Activated gamma-delta T cell (primary cell): ENCODE measurements around the gene SDK1.

Source experiments
- DNase-seq: peaks from one replicate; lab custom pipeline; 2025; lab: John Stamatoyannopoulos, UW

SDK1 gene

DNA sequence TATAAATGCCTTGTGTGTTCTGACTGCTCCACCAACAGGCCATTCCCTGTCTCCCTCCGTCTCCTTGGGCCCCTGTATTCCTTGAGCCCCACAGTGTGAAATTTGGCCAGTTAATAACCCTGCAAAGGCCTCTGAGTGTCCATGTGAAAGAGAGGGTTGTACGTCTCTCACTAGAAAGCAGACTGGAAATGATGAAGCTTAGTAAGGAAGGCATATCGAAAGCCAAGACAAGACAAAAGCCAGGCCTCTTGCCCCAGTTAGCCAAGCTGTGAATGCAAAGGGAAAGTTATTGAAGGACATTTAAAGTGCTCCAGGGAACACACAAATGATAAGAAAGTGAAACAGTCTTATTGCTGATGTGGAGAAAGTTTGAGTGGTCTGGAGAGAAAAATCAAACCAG is 680.2 kb downstream of the SDK1 start:
- DNase-seq, result no peak

DNA sequence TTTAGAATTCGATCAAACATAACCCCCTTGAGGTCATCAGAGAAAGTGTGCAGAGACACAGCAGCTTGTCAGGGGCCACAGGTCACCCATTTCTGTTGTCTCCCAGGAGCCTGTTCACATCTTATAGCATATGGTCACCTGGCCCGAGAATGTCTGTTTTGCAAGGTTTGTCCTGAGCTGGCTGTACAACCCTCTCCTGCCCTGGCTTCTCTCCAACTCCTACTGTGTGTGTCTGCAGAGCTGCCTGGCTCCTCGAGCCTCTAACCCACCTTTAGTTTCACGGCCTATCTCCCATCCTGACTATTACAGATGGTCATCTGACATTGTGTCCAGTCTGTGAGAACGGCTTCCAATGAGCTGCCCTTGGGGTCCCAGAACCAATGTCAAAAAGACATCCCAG is 683.4 kb downstream of the SDK1 start:
- no peak for DNase-seq

DNA sequence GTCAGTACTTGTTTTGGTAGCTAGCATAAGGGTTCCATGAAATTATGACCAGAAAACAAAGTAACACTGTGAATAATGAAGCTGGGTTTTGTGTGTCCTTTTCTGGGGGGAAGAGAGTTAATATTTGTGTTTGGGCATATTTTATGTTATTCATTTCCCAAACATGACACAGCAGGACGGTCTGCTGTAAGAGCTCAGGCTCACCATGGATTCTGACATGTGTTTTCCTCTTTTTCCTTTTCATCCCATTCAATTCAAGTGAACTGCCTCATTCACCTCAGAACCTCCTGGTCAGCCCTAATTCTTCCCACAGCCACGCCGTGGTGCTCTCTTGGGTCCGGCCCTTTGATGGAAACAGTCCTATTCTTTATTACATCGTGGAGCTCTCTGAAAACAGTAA is 685.9 kb downstream of the SDK1 start:
- no peak for DNase-seq

DNA sequence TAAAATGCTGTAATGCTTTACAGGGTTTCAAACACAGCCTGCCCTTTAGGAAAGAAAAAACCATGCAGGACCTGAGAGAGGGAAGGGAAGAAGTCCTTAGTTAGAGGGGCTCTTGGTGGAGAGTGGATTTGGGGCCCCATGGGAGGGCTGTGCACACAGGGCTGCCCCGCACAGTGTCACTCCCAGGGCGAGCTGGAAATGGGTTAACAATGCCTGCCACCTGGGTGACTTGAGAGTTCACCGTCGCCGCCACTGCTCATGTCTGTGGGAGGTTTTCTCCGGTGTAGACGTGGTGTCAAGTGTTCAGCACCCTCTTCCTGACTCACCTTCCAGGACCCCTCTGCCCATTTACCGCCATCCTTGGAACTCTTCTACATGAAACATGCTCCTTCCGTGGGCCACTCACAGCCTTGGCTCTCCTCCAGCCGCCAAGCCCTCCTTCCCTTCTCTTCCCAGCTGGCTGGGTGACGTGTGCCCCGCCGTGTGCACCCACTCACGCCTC is 686.4 kb downstream of the SDK1 start:
- no peak for DNase-seq

DNA sequence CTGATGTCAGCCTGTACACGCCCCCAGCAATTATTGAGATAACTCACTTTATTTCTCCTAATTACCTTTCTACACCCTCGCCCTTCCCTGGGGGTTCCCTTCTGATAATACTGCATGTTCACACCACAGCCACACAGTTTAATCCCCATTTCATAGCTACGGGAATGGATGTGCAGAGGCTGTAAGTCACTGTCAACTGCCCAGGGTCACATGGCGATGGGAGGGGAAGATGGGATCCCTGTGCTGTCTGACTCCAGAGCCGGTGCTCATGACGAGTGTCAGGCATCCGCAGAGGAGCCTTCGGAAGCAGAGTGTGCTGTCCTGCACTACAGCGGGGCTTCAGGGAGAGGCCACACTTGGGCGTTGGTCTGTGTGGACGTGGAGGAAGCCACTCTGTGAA is 688.7 kb downstream of the SDK1 start:
- DNase-seq, result no peak

DNA sequence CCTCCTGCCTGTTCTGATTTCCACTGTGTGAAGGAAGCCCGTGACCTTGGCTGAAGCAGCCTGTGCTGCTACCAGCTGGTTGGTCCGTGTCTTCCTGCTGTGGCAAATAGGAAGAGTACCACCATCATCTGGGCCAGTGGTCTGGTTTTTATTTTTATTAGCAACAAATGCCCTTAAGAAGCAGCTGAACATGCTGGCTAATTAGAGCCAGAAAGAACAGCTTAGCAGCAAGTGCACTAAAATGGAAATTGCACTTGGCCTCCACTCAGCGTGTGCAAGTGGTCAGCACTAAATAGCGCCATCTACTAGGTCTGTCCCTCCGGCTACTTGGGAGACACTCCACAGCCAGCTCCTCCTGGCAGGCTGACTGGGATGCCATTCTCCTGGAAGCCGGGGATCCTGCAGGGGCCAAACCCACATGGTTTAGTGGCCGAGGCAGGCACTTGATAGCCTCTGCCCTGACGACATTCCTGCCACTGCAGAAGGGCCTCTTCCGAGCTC is 690.7 kb downstream of the SDK1 start:
- no peak for DNase-seq

DNA sequence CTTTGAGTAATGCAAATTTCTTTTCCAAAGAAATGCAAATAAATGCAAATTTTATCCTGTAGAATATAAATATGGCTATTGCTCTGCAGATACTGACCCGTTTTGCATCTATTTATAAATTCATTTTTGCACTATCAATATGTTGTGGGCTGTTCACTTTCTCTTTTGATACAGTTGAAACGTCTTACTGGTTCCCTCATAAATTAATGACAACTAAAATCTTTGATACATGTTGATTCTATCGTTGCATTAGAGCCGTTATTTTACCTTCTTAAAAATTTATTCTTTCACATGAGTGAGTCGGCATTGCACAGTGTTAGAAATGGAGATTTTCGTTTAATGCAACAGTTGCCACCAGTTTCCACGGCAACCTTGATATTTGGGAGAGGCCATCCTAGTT is 691.8 kb downstream of the SDK1 start:
- no peak for DNase-seq

DNA sequence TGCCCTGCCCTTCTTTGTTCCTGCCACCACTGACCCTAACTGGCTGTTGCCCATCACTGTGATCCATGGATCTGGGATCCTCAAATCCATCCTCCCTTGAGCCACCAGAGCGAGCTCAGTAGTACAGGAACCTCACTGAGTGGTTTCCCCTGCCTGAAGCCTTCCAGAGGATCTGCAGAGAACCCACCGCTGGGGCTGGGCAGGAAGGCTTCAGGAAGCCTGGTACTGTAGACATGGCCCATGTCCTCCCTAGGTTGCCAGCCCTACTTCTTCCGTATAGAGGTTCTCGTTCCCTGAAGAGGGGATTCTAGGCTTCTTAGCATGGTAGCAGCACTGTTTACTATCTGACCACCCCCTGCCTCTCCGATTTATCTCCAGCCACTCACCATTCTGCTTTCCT is 693.7 kb downstream of the SDK1 start:
- DNase-seq, result no peak

DNA sequence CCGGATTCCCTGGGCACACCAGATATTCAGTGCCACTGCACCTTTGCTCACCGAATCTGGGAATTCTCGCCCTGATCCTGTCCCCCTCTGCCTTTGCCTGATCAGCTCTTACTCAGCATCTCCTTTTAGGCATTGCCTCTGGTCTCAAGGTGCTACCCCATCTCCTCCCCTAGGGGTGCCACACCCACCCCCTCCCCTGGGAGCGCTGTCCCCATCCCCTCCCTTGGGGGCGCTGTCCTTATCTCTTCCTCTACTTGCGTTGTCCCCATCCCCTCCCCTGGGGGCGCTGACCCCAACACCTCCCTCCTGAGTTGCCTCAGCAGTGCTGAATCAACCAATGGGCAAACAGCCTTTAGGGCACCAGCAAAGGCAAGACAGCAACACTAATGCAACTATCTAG is 694.1 kb downstream of the SDK1 start:
- no peak for DNase-seq

DNA sequence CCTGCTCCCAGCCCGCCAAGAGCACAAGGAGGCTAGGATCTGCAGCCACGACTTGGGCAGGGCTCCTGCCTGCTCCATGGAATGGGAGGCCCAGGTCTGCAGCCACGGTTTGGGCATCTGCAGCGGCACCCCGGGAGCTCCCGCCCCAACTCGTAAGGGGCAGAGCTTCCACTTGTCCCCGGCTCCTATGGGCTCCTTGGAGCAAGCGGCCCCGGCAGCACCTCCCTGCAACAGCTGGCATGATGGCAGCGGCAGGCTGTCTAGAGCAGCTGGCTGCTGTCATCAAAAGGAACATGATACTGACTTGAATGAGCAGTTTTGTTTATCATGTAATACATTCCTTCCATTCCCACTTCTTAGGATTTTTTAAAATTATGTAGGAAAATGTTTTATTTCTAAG is 697.0 kb downstream of the SDK1 start:
- DNase-seq, result no peak

DNA sequence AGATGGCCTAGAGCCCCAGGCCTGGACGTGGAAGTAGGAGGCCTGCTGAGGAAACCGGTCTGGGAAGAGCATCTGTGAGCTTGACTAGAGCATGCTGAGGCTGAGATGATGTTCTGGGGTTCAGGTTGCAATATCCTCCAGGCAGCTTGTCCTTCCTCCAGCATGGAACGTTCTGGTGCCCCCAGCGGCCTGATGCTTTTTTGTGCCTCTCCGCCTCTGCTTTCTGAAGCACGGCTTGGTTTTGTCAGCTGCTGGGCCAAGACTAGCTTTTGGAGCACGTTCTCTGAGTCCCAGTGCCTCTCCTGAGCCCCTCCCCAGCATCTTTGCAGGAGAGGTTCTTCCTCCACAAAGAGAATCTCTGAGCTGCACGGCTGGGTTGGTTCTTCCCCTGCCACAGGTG is 699.1 kb downstream of the SDK1 start:
- no peak for DNase-seq

DNA sequence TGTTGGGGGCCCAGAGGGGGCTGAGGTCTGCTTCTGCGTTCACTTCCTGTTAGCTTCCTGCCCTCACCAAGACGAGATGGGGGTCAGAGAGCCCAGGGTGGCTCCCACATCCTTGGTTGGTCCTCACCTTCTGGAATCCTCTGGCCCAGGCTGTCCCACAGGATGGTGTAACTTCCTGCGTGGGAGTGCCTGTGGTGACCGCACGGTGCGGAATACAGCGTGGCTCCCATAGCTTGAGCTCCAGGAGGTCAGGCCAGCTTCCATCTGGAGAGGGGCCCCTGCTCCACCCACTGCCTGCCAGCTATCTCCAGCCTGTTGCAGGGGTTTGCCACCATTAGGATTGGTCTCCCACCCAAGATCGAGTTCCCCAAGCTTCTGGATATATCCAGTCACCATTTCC is 699.9 kb downstream of the SDK1 start:
- no peak for DNase-seq

DNA sequence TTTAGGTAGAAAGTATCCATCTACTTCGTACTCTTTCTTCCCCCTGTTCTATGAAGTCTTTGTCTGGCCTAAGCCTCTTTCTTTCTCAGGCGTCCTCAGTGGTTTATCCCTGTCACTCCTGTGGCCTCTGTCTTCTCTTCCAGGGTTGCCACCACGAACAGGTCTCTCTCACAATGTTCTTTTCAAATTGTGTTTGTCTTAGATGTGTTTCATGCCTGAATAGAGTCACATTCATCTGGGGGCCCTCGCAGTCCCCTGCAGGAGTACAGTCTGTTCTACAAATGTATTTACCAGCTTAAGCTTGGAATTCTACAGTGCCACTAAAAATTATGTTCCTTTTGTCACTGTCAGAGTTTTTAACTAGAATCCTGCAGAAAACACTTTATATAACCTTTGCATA is 700.7 kb downstream of the SDK1 start:
- DNase-seq, result no peak

DNA sequence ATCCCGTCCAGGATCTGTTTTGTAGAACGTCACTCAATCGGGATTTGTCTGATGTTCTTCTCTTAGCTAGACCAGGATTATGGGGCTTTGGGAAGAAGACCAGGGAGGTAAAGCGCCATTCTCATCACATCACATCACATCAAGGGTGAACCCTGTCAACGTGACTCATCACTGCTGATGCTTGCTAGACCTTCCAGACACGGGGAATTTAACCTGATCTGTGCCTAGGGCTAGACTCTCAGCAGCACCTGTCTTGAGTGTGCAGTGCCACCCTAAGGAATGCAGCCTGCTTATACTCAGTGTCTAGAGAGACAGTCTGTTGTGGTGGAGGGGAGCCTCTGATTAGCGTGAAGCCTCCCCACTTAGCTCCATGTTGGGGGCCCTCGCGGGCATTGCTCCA is 702.5 kb downstream of the SDK1 start:
- no peak for DNase-seq

DNA sequence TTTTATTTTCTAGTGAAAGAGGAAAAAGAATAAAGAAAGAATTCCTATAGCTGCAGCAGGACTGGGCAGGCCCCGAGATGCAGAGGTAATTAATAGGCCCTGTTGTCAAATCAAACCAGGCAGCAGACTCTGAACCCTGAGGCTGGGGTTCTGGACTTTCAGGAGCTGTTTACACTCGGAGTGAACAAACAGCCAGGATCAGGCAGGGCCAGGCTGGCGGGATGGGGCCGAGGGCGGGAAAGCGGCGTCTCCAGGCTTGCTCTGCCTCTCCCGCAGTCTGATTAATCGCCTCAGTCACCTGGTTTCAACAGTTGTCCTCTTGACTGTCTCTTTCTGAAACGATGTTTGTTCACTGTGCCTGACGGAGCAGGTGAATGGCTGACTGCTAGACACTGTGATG is 705.6 kb downstream of the SDK1 start:
- DNase-seq, result no peak

DNA sequence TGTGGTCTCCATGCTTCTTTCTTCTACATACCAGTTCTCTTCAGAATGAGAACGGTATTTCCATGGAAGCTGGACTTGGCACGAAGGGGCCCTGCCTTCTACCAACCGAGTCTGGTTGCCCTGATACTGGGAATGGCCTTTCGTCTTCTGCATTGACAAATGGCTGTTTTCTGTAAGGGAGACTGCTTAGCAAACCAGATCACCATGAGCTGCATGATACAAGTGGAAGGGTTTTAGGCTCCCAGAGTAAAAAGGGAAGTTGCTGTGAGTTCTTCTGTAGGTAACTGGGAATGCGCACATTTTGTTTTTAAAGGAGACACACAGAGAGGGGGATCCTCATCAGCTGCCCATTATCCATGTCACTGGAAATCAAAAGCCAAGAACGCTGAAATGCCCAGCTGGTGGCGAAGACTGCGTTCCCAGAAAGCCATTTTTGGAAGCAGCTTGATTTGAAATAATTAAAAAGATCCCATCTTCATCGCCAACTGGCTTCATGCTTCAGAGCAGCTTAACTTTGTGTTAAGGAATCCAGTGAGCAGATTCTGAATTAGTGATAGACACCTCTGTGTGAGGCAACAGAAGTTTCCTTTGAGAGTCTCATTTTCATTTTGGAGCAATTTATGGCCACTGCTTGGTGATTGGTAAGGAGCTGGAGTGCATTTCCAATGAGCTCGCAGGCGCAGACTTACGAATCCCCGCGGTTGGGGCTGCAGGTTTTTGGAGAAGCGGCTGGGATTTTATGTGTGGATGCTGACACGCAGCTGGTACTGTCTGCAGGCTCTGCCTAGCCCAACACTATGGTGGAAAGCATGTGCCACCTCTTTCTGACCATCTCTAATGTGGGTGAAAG is 708.4 kb downstream of the SDK1 start:
- no peak for DNase-seq

DNA sequence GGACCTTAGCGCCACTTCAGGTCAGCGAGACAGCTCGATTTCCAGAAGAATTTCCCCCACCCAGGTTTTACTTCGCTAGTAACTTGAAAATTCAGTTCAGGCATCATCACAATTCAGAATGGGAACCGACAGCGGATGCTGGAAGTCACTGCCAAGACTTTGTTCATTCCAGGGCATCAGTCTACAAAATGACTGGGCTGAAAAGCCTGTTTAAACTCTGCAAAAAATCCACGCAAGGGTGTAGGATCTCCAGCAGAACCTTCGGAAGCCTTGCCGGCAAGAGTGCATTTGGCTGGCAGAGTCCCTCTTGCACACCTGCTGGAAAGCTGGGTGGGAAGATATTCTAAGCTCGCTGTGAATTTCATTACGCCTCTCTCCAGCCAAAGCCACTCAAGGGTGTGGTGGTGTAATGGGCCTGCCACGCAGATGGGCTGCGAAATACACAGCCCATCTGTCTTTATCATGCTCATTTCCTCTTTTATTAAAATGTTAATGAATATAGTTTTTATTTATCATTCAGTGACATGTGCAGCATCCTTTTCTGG is 709.1 kb downstream of the SDK1 start:
- no peak for DNase-seq

DNA sequence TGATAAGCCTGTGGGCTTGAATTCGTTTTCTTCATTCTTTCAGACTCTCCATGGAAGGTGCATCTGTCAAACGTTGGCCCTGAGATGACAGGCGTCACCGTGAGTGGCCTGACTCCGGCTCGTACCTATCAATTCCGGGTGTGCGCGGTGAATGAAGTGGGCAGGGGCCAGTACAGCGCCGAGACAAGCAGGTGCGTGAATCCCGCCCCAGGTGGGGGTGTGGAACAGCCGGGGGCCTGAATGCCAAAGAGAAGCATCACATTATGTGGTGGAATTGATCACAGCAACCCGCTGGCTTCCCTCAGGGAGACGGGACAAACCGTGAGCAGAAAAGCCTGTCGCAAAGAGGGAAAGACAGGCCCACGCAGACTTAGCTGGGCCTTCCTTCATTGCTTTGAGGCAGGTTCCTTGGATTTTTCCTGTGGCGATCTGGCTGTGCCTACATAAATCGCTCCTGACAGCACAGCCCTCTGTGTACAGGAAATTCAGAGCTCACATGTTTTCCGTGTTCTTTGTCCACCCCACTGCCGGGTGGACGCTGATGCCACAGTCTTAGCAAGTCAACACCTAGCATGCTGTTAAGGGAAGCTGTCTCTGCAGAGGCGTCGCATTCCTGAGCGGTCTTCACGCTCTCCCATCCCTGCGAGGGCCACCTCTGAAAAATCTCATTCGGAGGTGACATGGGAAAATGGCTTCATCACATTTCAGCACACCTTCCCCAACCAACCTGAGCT is 710.0 kb downstream of the SDK1 start:
- no peak for DNase-seq

DNA sequence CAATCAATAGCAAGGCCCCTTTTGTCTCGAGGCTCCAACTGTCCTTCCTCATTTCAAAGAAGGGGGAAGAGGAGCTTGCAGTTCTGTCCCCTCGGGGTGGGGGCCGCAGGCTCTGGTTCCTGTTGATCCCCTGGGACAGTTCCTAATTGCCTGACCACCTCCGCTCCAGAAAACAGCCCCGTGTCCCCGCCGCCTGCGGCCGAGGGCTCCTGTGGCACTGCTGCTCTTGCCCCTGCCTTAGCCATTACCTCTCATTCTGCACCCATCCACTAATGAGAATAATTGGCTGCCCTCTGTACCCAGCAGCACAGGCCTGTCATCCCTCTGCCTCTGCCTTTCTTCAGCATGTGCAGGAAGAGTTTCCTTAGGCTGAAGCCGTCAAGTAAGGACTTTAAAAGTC is 712.7 kb downstream of the SDK1 start:
- no peak for DNase-seq

DNA sequence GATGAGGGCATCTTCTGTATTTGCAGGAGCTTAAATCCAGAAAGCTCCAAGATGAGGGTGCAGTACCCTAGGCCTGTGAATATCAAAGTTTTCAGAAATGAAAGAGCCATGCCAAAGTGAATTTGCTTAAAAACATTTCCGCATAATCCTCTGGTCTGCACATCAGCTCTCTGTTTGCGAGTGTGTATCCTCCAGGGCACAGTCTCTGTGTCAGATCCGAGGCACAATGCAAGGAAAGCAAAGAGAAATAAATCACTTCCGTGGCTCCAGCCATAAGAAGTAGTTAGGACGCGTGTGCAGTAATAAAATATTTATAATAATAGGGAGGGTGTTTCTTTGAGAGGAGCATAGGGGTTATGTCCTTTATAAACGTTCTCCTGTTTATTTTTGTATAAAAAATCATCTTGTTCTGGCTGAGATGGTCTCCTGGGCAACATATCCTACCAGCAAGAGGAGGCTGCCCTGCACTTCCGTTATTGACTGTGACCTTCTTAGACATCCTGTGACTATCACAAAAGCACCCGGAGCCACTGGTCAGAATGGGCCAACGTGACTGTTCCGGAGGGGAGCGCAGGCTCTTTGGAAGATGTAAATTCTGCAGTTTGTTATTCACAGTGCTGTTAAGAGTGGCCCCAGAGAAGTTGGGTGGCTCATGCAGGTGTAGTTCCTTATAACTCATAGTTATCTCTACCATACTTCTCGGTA is 713.4 kb downstream of the SDK1 start:
- no peak for DNase-seq

DNA sequence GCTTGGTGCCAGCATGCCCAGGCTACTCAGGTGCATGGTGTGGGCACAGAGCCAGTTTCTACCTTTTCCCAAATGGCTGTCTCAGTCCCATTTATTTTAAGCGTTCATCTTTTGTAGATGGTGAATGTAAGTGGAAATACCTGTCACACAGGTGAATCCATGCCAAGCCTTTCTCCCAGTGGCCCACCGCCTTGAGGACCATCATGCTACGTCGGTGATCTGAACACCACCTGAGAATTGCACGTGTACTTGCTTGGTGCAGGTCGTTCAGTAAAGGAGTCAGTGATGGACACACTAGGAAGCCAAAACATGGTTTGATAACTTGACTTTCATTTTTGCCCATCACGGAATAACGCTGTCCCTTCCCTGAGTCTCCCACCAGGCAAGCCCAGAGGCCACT is 714.3 kb downstream of the SDK1 start:
- DNase-seq, result no peak

DNA sequence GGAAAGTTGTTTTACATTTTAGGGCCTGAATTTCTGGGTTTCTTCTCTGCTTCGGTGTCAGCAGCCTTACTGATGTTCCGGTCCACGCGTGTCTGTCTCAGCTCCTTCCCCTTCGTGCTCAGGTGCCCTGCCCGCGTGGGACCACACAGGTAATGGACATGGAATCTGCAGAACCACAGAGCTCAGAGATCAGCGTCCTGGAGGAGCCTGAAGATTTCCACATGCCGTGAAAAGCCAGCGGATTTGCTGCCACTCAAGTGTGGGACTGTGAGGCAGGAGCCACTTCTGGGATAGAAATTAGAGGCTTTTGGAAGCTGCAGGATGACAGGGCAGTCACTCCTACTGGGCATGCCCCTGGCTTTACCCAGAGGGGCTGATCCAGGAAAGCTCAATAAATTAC is 714.9 kb downstream of the SDK1 start:
- DNase-seq, result no peak
